NOMO-1 (cell line): ENCODE data around the gene PHF3.

Experiments
- DNase-seq, 2 experiments: peaks; one replicate each; lab custom pipeline; 2025; ENCODE audit not compliant: unreplicated experiment in 2 of 2; lab: John Stamatoyannopoulos, UW

The PHF3 gene

DNA sequence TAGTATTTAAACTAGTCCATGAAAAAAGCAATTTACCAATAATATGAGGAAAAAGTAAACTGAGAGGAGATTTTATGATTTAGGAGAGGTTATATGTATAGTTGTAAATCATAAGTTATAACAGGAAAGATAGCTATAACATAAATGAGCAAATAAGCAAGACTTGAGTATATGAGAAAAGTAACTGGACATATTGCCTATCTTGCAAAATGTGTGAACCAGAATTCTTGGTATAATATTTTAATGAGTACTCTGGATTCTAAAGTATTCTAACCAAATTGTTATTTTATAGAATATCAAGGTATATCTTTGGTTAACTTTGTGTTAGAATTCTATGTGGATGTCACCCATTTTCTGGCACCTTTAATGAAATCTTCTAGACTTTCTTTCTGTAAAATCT, 124.6 kb downstream of the PHF3 start:
- DNase-seq = no peak

- DNase-seq = peak; percentile 1 to 44
Measured at GRCh38 chr6:63764318-63764916, 128.8 kb downstream of the PHF3 start.
